Measurements from ENCODE around the gene PLBD2. TPM values are rescaled to one million over a fixed set of nuclear protein-coding genes. Genes with fewer than 3 reads are reported as not detected.

The PLBD2 gene
- total RNA-seq, 2 donors from 2014 or later, result 20.2 to 23.4 TPM

DNA sequence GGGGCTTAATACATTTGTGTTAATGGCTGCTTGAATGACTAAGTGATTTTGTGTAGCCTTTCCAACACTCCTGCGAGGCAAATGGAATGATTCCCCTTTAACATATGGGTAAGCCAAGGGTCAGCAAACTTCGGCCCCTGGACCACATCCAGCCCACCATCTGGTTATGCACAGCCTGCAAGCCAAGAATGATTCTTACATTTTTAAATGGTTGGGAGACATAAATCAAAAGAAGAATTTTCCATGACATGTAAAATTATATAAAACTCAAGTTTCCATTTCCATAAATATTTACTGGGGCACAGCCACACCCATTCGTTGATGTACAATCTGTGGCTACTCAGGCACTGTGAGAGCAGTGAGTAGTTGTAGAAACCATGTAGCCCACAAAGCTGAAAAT lies 32.5 kb upstream of the PLBD2 start:
- no peaks in the 10 kb centered on the region for H3K36me3 ChIP-seq
- H3K9me3 ChIP-seq, result no peaks in the 10 kb centered on the region
- DNase-seq, result peak; percentile 31
- no peak overlapping the region for H3K4me3 ChIP-seq
- no peaks in the 10 kb centered on the region for H3K27me3 ChIP-seq
- no peaks in the 10 kb centered on the region for H3K4me1 ChIP-seq
- TF ChIP-seq CTCF (IDR thresholded peaks at IDR 0.05), result no peak
- H3K9ac ChIP-seq (ENCODE audit: low read depth in 2 of 2, low read length in 2 of 2), result no peak overlapping the region
- peak overlapping the region; percentile 3 for H3K27ac ChIP-seq
- intact Hi-C loops (cut with DNase I), result no loop called here

- Histone ChIP-seq H3K9ac (ENCODE audit: low read depth in 2 of 2, low read length in 2 of 2) (no peak overlapping the region), H3K4me3 (no peak overlapping the region), H3K27me3 (no peaks in the 10 kb centered on the region), H3K27ac (peak overlapping the region; percentile 3), H3K4me1 (no peaks in the 10 kb centered on the region), H3K9me3 (no peaks in the 10 kb centered on the region), H3K36me3 (no peaks in the 10 kb centered on the region)
- intact Hi-C loops (cut with DNase I), result no loop called here
- no peak for TF ChIP-seq CTCF (IDR thresholded peaks at IDR 0.05)
- no peak for DNase-seq
These were observed 31.5 kb upstream of the PLBD2 start for GRCh38 chr12:113326775-113327395.

GRCh38 chr12:113328368-113328889 lies 30.0 kb upstream of the PLBD2 start:
- Histone ChIP-seq H3K36me3 (no peaks in the 10 kb centered on the region), H3K4me3 (no peak overlapping the region), H3K27me3 (no peaks in the 10 kb centered on the region), H3K9ac (ENCODE audit: low read depth in 2 of 2, low read length in 2 of 2) (no peak overlapping the region), H3K27ac (no peak overlapping the region), H3K4me1 (no peaks in the 10 kb centered on the region), H3K9me3 (no peaks in the 10 kb centered on the region)
- no peak for TF ChIP-seq CTCF (IDR thresholded peaks at IDR 0.05)
- no peak for DNase-seq
- intact Hi-C loops (cut with DNase I), result no loop called here

DNA sequence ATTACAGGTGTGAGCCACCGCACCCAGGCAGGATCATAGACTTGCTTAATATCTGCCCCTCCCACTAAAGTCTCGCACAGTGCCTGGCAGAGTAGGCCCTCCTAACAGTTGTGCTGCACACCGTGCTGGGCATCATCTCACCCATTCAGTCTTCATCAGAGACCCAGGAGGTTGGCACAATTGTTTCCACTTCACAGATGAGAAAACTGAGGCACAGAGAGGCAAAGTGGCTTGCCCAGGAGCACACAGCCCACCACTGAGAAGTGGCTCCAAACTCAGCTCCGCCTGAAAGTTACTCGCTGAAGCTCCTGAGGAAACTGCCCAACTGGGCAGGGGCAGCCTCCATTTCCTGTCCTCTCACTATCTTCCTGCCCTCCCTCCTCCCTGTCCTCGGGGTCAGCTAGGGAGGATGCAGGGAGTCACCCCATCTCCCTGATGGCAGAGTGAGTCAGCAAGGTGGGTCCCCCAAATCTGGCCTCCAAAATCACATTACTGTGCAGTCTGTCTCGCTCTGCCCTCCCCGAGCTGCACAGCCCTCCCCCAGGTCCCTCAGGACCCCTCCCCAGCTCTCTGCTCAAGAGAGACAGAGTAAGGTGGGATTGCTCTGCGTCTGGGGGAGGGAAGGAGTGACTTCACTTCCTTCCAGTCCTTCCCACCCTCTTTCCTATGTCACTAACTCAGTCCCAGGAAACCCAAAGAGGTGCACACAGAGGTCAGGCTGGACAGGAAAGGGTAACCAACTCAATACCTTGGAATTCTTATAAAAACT lies 29.2 kb upstream of the PLBD2 start:
- no peaks in the 10 kb centered on the region for H3K27me3 ChIP-seq
- H3K4me3 ChIP-seq, result no peak overlapping the region
- no peaks in the 10 kb centered on the region for H3K9me3 ChIP-seq
- H3K9ac ChIP-seq (ENCODE audit: low read depth in 2 of 2, low read length in 2 of 2), result no peak overlapping the region
- TF ChIP-seq CTCF (IDR thresholded peaks at IDR 0.05), result no peak
- no peaks in the 10 kb centered on the region for H3K4me1 ChIP-seq
- no peaks in the 10 kb centered on the region for H3K36me3 ChIP-seq
- no peak for DNase-seq
- intact Hi-C loops (cut with DNase I), result no loop called here
- no peak overlapping the region for H3K27ac ChIP-seq

GRCh38 chr12:113329791-113330417 lies 28.5 kb upstream of the PLBD2 start:
- Histone ChIP-seq H3K27me3 (no peaks in the 10 kb centered on the region), H3K4me1 (no peaks in the 10 kb centered on the region), H3K9me3 (no peaks in the 10 kb centered on the region), H3K4me3 (no peak overlapping the region), H3K27ac (no peak overlapping the region), H3K9ac (ENCODE audit: low read depth in 2 of 2, low read length in 2 of 2) (no peak overlapping the region), H3K36me3 (no peaks in the 10 kb centered on the region)
- no peak for TF ChIP-seq CTCF (IDR thresholded peaks at IDR 0.05)
- DNase-seq, result no peak
- intact Hi-C loops (cut with DNase I), result no loop called here
